HG02798 (cell line): ENCODE measurements around the gene OMA1.

Source experiments
- ATAC-seq: cut with Tn5 transposase; IDR thresholded peaks from one replicate; pipeline ENCODE4 v1.9.1; 2021; ENCODE audit warnings: mild to moderate bottlenecking; ENCODE audit not compliant: unreplicated experiment, poor library complexity

The OMA1 gene

GRCh38 chr1:58465825-58466629, 80.5 kb downstream of the OMA1 start:
- ATAC-seq: no peak

- ATAC-seq: no peak
Measured at GRCh38 chr1:58465176-58465575, 81.3 kb downstream of the OMA1 start.

GRCh38 chr1:58460469-58460868, 86.1 kb downstream of the OMA1 start:
- no peak for ATAC-seq

DNA sequence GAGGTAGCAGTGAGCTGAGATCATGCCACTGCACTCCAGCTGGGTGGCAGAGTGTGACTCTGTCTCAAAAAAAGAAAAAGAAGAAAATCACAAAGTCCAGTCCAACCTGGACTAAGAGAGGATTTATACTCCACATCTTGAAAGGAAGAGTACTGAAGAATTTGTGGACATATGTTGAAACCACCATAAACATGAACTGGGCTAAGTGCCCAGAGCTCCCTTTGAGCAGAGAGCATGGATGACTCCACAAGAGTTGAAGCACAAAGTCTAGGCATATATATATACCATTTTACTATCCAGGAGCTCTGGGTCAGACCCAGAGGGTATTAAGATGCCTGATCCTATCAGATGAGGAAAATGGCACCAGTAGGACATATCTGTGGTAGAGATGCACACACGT, 86.6 kb downstream of the OMA1 start:
- ATAC-seq: no peak

DNA sequence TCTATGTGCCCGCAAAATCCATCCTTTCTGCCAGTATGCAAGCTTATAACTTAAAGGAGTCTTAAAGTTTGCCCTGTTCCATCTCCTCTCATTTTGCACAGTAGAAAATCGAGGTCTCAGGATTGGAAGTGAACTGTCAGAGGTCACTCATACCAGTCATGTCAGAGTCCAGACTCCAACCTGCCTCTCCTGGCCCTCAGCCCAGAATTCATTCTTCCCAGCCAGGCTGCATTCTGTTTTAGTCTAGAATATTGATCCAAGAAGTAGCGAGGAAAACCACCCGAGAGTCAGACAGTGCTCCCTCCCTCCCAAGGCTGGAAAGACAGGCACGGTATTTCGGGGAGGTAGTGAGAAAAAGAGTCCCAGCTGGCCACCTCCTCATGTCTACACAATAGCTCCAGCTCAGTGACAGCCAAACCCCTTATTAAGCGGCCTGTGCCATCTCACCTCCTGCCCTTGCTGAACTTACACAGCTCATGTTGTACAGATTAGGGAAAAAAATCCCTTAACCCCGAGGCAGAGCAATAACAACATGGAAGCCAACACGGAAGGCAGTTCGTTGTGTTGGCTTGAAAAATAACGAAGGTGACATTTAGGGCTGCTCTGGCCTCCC, 89.4 kb downstream of the OMA1 start:
- no peak for ATAC-seq

- no peak for ATAC-seq
Measured at GRCh38 chr1:58456470-58456869, 90.1 kb downstream of the OMA1 start.

DNA sequence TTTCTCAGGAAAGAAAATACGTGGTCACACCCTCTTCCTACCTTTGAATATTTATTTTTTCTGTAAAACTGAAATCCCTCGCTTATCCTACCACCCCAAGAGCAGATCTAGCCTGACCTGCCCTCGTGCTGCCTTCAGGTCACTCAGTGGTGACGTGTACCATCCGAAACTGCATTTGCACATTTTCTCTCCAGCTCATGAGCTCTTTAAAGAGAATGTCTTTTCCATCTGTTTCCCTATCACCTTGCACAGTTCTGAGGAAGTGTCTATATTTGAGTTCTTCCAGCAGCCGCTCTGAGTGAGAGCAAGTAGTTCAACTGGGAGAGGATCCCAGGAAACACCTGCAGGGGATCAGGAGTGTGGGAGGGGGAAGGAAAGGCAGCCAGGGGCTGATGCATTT, 91.7 kb downstream of the OMA1 start:
- no peak for ATAC-seq

GRCh38 chr1:58454385-58454784, 92.1 kb downstream of the OMA1 start:
- no peak for ATAC-seq

DNA sequence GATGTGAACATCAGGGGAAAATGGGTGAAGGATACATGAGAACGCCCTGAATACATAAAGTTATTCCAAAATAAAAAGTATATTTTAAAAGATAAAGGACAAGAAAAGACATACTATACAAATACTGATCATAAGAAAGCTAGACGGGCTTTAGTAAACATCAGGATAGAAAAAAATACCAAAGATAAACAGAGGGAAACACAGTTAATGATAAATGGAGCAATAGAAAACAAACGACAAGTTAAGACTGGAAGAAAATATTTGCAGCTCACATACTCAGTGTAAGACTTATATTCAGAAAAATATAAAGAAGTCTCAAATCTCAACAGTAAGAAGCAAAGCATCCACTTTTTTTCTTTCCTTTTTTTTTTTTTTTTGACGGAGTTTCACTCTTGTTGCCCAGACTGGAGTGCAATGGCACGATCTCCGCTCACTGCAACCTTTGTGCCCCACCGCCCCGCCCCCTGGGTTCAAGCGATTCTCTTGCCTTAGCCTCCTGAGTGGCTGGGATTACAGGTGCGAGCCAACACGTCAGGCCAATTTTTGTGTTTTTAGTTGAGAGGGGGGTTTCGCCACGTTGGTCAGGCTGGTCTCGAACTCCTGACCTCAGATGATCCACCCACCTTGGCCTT, 94.8 kb downstream of the OMA1 start:
- ATAC-seq: no peak

DNA sequence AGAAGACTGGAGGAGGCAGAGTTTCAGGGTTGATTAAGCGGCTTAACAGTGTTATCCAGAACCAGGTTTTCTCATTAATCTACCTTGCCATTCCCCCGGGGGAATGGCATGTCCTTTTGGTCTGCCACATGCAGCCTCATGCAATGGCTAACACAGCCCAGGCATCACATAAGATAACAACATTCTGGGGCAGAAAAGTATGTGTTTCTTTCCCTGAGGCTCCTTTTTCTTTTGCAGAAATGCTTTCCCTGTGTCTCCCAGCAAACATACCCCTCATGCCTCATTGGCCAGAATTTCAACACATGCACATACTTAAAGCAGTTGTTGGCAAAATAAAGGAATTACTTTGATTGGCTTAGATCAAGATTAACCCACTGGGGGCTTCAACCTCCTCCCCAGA, 98.6 kb downstream of the OMA1 start:
- no peak for ATAC-seq

- ATAC-seq: no peak
Measured at GRCh38 chr1:58447042-58447441, 99.5 kb downstream of the OMA1 start.

GRCh38 chr1:58446368-58446767, 100.2 kb downstream of the OMA1 start:
- no peak for ATAC-seq

GRCh38 chr1:58443986-58444868, 102.3 kb downstream of the OMA1 start:
- no peak for ATAC-seq

- no peak for ATAC-seq
Measured at GRCh38 chr1:58442114-58442513, 104.4 kb downstream of the OMA1 start.

- no peak for ATAC-seq
Measured at GRCh38 chr1:58441699-58442098, 104.8 kb downstream of the OMA1 start.

DNA sequence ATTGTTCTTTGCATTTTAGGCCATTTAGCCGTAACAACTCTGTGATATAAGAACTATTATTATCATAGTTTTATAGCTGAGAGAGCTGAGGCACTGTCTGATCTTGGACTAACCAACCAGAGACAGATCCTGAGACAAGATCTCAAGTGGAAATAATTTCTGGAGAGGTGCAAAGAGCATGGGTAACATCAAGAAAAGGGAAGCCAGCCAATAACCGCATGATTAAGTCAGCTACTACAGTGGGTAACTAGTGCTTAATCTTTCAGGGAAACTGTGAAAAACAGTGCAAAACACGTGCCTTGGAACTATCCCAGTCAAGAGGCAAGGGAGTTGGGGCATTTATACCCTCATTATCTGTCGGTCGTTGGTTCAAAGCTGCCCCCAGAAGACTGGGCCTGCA, 105.8 kb downstream of the OMA1 start:
- ATAC-seq: no peak

DNA sequence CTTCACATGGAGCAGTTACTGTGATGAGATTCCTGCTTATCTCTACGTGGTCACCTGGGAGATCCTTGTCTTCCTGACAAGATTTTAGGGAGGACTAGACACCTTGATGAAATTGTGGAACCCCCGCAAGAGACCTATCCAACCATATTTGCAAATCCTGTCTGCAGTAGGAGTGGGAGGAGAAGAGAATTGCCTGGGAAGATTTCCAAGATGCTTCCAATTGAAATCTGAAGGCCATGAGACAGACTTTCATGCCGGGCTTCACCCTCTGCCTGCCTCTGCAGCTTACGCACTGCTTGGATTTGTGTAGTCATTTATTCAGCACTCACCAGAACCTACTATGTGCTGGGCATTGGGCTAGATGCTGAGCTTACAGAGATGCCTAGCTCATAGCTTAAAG, 106.6 kb downstream of the OMA1 start:
- ATAC-seq: no peak

GRCh38 chr1:58438468-58438867, 108.1 kb downstream of the OMA1 start:
- no peak for ATAC-seq

DNA sequence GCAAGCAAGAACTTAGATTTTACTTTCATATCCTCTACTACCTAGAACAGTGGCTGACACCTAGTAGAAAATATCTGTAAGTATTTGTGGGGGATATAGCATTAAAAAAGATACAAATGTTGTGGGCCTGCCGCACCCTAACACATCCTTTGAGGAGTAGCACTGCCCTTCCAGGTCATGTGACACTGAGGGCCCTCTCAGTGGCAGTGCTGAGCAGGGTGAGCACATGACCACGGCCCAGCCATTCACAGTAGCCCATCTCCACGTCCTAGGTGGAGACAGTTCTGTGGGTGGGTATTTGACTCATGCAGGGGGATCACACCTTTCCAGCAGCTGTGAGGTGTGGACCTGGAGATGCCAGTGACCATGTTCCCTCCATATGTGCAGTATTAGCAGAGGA, 108.9 kb downstream of the OMA1 start:
- ATAC-seq: no peak

- ATAC-seq: no peak
Measured at GRCh38 chr1:58436615-58437297, 109.8 kb downstream of the OMA1 start.
